Subcutaneous adipose tissue (tissue), 4 donors: Measurements from ENCODE around the gene SECISBP2. TPM values are rescaled to one million over a fixed set of nuclear protein-coding genes. Genes with fewer than 3 reads are reported as not detected.

ENCODE experiments used
- CTCF ChIP-seq: fragments of 450-650 bp; IDR thresholded peaks from one replicate; pipeline ENCODE4 v1.5.1; 2016; ENCODE audit warnings: low read depth, mild to moderate bottlenecking, control low read depth, antibody characterized with exemption, moderate library complexity
- total RNA-seq, 4 donors: library from RNA; depleted of rRNA; stranded (reverse); fragments of >200 nt; gene quantifications; one replicate each; pipeline ENCODE4 v1.1.0, GENCODE V29; 2016

Gene SECISBP2
- total RNA-seq, 4 donors from 2014 or later = 44.4 to 71.0 (median 55.1) TPM

- no peak for TF ChIP-seq CTCF
Observed at GRCh38 chr9:89305868-89306267, 12.4 kb upstream of the SECISBP2 start.

- no peak for TF ChIP-seq CTCF
Observed at GRCh38 chr9:89309166-89309565, 9.1 kb upstream of the SECISBP2 start.

- no peak for TF ChIP-seq CTCF
Observed at GRCh38 chr9:89309608-89310474, 8.5 kb upstream of the SECISBP2 start.

- no peak for TF ChIP-seq CTCF
Observed at GRCh38 chr9:89310475-89311345, 7.6 kb upstream of the SECISBP2 start, which contains the start of gene CKS2. Gene CKS2, plus strand, starts transcription at chr9:89311195. Its CDS starts 98 bp downstream, at chr9:89311293.

- TF ChIP-seq CTCF = no peak
Observed at GRCh38 chr9:89311346-89312221, 6.7 kb upstream of the SECISBP2 start.

- TF ChIP-seq CTCF = no peak
Observed at GRCh38 chr9:89312222-89312571, 6.1 kb upstream of the SECISBP2 start.
